Measurements from ENCODE around the gene PRDM12.
A peak's percentile ranks its signal among the peaks of the same experiment; 100 is the strongest.

PRDM12 gene

DNA sequence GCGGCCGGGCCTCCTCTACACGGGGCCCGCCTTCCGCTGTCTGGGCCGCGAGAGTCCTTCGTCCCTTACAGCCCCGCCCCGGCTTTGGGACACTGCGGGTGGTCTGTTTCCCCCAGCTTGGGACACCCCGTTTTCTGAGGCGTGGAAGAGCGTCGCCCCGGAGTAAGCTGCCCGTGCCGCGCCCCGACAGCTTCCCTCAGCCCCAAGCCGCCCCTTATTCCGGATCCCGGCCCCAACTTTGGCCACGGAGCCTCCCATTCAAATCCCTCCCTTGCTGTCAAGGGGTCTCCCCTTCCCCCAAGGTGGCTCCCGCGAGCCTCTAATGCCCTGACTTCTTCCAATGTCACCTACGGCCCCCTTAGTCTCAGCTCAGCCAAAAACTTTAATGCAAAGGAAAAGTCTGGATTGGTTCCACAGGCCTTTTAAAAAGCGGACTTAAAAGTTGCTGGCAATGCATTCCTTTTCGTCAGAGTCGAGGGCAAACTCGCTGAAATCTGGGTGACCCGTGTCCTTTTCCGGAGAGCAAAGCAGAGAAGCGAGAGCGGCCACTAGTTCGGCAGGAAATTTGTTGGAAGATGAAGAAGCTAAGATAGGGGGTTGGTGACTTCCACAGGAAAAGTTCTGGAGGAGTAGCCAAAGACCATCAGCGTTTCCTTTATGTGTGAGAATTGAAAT lies 49.0 kb downstream of the PRDM12 start:
- TF ChIP-seq POLR2A (IDR thresholded peaks at IDR 0.05; ENCODE audit: extremely low read depth, insufficient read length) (no peak), MYC (IDR thresholded peaks at IDR 0.05; ENCODE audit: low read depth, low read length) (no peak), MAX (IDR thresholded peaks at IDR 0.05; ENCODE audit: low read depth, low read length) (no peak)
- TF ChIP-seq, protein P1, sequence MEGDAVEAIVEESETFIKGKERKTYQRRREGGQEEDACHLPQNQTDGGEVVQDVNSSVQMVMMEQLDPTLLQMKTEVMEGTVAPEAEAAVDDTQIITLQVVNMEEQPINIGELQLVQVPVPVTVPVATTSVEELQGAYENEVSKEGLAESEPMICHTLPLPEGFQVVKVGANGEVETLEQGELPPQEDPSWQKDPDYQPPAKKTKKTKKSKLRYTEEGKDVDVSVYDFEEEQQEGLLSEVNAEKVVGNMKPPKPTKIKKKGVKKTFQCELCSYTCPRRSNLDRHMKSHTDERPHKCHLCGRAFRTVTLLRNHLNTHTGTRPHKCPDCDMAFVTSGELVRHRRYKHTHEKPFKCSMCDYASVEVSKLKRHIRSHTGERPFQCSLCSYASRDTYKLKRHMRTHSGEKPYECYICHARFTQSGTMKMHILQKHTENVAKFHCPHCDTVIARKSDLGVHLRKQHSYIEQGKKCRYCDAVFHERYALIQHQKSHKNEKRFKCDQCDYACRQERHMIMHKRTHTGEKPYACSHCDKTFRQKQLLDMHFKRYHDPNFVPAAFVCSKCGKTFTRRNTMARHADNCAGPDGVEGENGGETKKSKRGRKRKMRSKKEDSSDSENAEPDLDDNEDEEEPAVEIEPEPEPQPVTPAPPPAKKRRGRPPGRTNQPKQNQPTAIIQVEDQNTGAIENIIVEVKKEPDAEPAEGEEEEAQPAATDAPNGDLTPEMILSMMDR (IDR thresholded peaks at IDR 0.05; ENCODE audit: low read depth, low read length), result no peak
- DNase-seq (ENCODE audit: low read depth), result peak; percentile 42
- H3K4me3 ChIP-seq (ENCODE audit: low read depth, low read length), result peak overlapping the region; percentile 65

GRCh38 chr9:130714586-130715110 lies 50.3 kb downstream of the PRDM12 start:
- peak overlapping the region; percentile 65 for H3K4me3 ChIP-seq (ENCODE audit: low read depth, low read length)
- no peak for DNase-seq (ENCODE audit: low read depth)

GRCh38 chr9:130715270-130715669 lies 50.9 kb downstream of the PRDM12 start:
- no peak for TF ChIP-seq MYC (IDR thresholded peaks at IDR 0.05; ENCODE audit: low read depth, low read length)
- no peak for TF ChIP-seq MAX (IDR thresholded peaks at IDR 0.05; ENCODE audit: low read depth, low read length)
- TF ChIP-seq, protein P1 (IDR thresholded peaks at IDR 0.05; ENCODE audit: low read depth, low read length), result no peak
- TF ChIP-seq POLR2A (IDR thresholded peaks at IDR 0.05; ENCODE audit: extremely low read depth, insufficient read length), result no peak
- no peak for DNase-seq (ENCODE audit: low read depth)
- peak overlapping the region; percentile 65 for H3K4me3 ChIP-seq (ENCODE audit: low read depth, low read length)

More at GRCh38 chr9:130714586-130715110, 50.3 kb downstream of the PRDM12 start:
- TF ChIP-seq, protein P1 (IDR thresholded peaks at IDR 0.05; ENCODE audit: low read depth, low read length), result no peak
- no peak for TF ChIP-seq POLR2A (IDR thresholded peaks at IDR 0.05; ENCODE audit: extremely low read depth, insufficient read length)
- TF ChIP-seq MAX (IDR thresholded peaks at IDR 0.05; ENCODE audit: low read depth, low read length), result no peak
- TF ChIP-seq MYC (IDR thresholded peaks at IDR 0.05; ENCODE audit: low read depth, low read length), result no peak

- H3K4me3 ChIP-seq (ENCODE audit: low read depth, low read length), result no peak overlapping the region
- no peak for TF ChIP-seq MYC (IDR thresholded peaks at IDR 0.05; ENCODE audit: low read depth, low read length)
- TF ChIP-seq MAX (IDR thresholded peaks at IDR 0.05; ENCODE audit: low read depth, low read length), result no peak
- no peak for TF ChIP-seq POLR2A (IDR thresholded peaks at IDR 0.05; ENCODE audit: extremely low read depth, insufficient read length)
- DNase-seq (ENCODE audit: low read depth), result no peak
These were observed 54.2 kb downstream of the PRDM12 start for GRCh38 chr9:130718562-130718961.

DNA sequence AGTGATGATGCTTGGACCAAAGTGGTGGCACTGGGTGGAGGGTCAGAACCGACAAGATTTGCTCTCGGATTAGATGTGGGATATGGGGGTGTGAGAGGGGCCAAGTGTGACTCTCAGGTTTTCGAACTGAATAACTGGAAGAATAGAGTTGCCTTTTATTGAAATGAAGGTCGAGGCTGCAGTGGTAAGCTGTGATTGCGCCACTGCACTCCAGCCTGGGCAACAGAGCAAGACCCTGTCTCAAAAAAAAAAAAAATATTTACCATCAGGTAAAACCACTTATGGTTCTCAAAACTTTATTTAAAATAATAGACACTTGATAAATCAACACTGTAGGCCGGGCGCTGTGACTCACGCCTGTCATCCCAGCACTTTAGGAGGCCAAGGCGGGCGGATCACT lies 56.4 kb downstream of the PRDM12 start:
- TF ChIP-seq, protein P1 (IDR thresholded peaks at IDR 0.05; ENCODE audit: low read depth, low read length), result no peak
- TF ChIP-seq MYC (IDR thresholded peaks at IDR 0.05; ENCODE audit: low read depth, low read length) (no peak), MAX (IDR thresholded peaks at IDR 0.05; ENCODE audit: low read depth, low read length) (no peak), POLR2A (IDR thresholded peaks at IDR 0.05; ENCODE audit: extremely low read depth, insufficient read length) (no peak)
- no peak overlapping the region for H3K4me3 ChIP-seq (ENCODE audit: low read depth, low read length)
- DNase-seq (ENCODE audit: low read depth), result no peak

DNA sequence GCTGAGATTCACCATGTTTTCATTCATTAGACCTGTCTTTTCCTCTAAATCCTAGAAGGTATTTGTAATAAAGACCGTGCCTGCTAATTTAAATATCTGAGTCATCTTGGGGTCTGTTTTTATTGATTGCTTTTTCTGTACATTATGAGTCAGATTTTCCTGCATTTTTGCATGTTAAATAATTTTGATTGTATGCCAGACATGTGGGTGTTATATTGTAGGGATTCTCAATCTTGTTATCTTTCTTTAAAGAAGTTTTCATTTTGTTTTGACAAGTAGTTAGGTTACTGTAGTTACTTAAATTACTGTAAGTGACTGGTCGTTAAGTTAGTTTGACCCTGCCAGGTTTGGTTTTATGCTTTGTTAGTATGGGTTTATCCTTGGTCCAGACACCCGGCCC lies 64.3 kb downstream of the PRDM12 start:
- TF ChIP-seq, protein P1 (IDR thresholded peaks at IDR 0.05; ENCODE audit: low read depth, low read length), result no peak
- TF ChIP-seq MYC (IDR thresholded peaks at IDR 0.05; ENCODE audit: low read depth, low read length) (no peak), POLR2A (IDR thresholded peaks at IDR 0.05; ENCODE audit: extremely low read depth, insufficient read length) (no peak), MAX (IDR thresholded peaks at IDR 0.05; ENCODE audit: low read depth, low read length) (no peak)
- no peak overlapping the region for H3K4me3 ChIP-seq (ENCODE audit: low read depth, low read length)
- no peak for DNase-seq (ENCODE audit: low read depth)

Data from NB4 (cell line).